Hepatocyte (in vitro differentiated cells): Measurements from ENCODE around the gene NRSN1.

Experiments
- EZH2 ChIP-seq: fragments of 200-600 bp; sonication (generic); IDR thresholded peaks from 2 replicates; pipeline ENCODE4 v1.6.1; 2016; ENCODE audit warnings: antibody characterized with exemption, mild to moderate bottlenecking, borderline replicate concordance
- EZH2phosphoT487 ChIP-seq: fragments of 200-600 bp; sonication (generic); IDR thresholded peaks from one replicate; pipeline ENCODE4 v1.6.1; 2018; ENCODE audit warnings: antibody characterized with exemption, mild to moderate bottlenecking, low read depth, moderate library complexity; ENCODE audit not compliant: unreplicated experiment, severe bottlenecking
- TF ChIP-seq, protein P1 (sequence below): fragments of 200-600 bp; sonication (generic); IDR thresholded peaks from 2 replicates; pipeline ENCODE4 v1.5.1; 2016; ENCODE audit warnings: antibody characterized with exemption, mild to moderate bottlenecking; ENCODE audit not compliant: poor library complexity

DNA sequence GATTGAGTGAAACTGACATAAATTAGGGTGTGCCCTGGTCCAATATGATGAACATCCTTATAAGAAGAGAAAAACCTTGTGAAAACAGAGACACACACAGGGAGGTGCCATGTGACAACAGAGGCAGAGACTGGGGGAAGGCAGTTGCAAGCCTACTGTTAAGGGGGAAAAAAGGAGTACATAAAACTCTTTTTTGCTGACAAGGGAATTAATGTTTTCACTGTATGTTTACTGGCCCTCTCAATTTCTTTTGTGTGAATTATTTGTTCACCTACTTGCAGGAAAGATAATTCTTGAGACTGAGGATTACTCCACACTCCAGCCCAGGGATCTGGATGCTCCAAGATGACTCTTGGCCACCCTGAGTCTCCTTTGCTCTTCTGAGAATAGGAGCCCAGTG lies 12.1 kb upstream of the NRSN1 start:
- no peak for TF ChIP-seq EZH2
- TF ChIP-seq, protein P1, sequence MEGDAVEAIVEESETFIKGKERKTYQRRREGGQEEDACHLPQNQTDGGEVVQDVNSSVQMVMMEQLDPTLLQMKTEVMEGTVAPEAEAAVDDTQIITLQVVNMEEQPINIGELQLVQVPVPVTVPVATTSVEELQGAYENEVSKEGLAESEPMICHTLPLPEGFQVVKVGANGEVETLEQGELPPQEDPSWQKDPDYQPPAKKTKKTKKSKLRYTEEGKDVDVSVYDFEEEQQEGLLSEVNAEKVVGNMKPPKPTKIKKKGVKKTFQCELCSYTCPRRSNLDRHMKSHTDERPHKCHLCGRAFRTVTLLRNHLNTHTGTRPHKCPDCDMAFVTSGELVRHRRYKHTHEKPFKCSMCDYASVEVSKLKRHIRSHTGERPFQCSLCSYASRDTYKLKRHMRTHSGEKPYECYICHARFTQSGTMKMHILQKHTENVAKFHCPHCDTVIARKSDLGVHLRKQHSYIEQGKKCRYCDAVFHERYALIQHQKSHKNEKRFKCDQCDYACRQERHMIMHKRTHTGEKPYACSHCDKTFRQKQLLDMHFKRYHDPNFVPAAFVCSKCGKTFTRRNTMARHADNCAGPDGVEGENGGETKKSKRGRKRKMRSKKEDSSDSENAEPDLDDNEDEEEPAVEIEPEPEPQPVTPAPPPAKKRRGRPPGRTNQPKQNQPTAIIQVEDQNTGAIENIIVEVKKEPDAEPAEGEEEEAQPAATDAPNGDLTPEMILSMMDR = no peak
- no peak for TF ChIP-seq EZH2phosphoT487
